Activated CD8-positive, alpha-beta T cell treated with anti-CD3 and anti-CD28 coated beads for 36 hours (primary cell): ENCODE measurements around the gene HOGA1. TPM values are rescaled to one million over a fixed set of nuclear protein-coding genes. Genes with fewer than 3 reads are reported as not detected.

Experiments used
- ATAC-seq: fragments of 200-7000 bp; cut with Tn5 transposase; one replicate; pipeline ENCODE4 v1.10.0; 2021; ENCODE audit warnings: mild to moderate bottlenecking, moderate library complexity
- CTCF ChIA-PET: fragments of 350-600 bp; sonication (Branson Sonifier 250); formaldehyde crosslinking; loops from one replicate; lab custom pipeline; 2021; ENCODE audit warnings: antibody characterized with exemption; lab: Charles Lee
- POLR2A ChIA-PET: fragments of 350-600 bp; sonication (Branson Sonifier 250); formaldehyde crosslinking; loops from one replicate; lab custom pipeline; 2021; ENCODE audit warnings: antibody characterized with exemption; lab: Charles Lee
- DNase-seq: peaks from one replicate; pipeline ENCODE4 v3.0.0-alpha.2; 2020
- H3K27ac Mint-ChIP-seq: one replicate; pipeline ENCODE4 v1.8.0; 2021; ENCODE audit warnings: mild to moderate bottlenecking, mixed read lengths
- H3K27me3 Mint-ChIP-seq: one replicate; pipeline ENCODE4 v1.8.0; 2021; ENCODE audit warnings: mixed read lengths
- H3K36me3 Mint-ChIP-seq: one replicate; pipeline ENCODE4 v1.8.0; 2021; ENCODE audit warnings: low read depth, mixed read lengths
- H3K4me1 Mint-ChIP-seq: one replicate; pipeline ENCODE4 v1.8.0; 2021; ENCODE audit warnings: low read depth, mixed read lengths
- H3K4me3 Mint-ChIP-seq: one replicate; pipeline ENCODE4 v1.8.0; 2021; ENCODE audit warnings: mild to moderate bottlenecking, moderate library complexity, mixed read lengths
- H3K9me3 Mint-ChIP-seq: one replicate; pipeline ENCODE4 v1.8.0; 2021; ENCODE audit warnings: mixed read lengths
- intact Hi-C: fragments of 100-400 bp; cut with micrococcal nuclease; formaldehyde crosslinking; loops from one replicate; pipeline ENCODE4 v1.10.0; 2022
- total RNA-seq, 2 experiments: library from RNA; stranded (reverse); gene quantifications; one replicate each; pipeline ENCODE4 v1.2.3, GENCODE V29; 2021
- TF ChIP-seq, protein P1 (sequence below): fragments of 200-600 bp; IDR thresholded peaks from one replicate; pipeline ENCODE4 v1.8.0; 2022; ENCODE audit warnings: antibody characterized with exemption, mild to moderate bottlenecking

Gene HOGA1
- total RNA-seq, 2 experiments from 2014 or later = not detected

DNA sequence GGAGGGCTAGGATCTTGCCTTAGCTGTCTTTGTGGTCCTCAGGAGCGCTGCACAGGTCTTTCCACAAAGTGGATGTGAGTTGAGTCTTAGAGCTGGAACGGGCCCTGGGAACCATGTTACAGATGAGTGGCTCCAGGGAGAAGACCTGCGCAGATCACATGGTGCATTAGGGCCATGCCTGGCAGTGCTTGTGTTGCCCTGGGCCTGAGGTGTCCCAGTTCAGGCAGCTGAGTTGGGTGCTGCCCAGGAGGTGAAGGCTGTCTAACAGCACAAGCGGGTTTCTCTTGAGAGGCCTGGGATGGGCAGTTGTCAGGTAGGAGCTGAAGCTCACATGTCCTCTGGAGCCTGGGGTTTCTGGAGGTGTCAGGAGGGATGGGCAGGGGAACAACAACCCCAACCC lies 45.4 kb upstream of the HOGA1 start:
- TF ChIP-seq, protein P1, sequence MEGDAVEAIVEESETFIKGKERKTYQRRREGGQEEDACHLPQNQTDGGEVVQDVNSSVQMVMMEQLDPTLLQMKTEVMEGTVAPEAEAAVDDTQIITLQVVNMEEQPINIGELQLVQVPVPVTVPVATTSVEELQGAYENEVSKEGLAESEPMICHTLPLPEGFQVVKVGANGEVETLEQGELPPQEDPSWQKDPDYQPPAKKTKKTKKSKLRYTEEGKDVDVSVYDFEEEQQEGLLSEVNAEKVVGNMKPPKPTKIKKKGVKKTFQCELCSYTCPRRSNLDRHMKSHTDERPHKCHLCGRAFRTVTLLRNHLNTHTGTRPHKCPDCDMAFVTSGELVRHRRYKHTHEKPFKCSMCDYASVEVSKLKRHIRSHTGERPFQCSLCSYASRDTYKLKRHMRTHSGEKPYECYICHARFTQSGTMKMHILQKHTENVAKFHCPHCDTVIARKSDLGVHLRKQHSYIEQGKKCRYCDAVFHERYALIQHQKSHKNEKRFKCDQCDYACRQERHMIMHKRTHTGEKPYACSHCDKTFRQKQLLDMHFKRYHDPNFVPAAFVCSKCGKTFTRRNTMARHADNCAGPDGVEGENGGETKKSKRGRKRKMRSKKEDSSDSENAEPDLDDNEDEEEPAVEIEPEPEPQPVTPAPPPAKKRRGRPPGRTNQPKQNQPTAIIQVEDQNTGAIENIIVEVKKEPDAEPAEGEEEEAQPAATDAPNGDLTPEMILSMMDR = no peak
- Mint-ChIP-seq H3K36me3 (no peaks in the 10 kb centered on the region), H3K9me3 (no peaks in the 10 kb centered on the region), H3K4me1 (peaks cover 21% of the 10 kb centered on the region), H3K27me3 (no peaks in the 10 kb centered on the region), H3K4me3 (no peak overlapping the region), H3K27ac (no peak overlapping the region)
- DNase-seq (no peak), ATAC-seq (no peak)
- intact Hi-C loops = no loop called here
- ChIA-PET POLR2A (no interaction called here), CTCF (interaction anchor here (0.8 to 3.5 kb wide), 2 partner anchors 9 to 14 kb away, joined by 3 to 19 read pairs; no protein-coding TSS in a partner anchor)

DNA sequence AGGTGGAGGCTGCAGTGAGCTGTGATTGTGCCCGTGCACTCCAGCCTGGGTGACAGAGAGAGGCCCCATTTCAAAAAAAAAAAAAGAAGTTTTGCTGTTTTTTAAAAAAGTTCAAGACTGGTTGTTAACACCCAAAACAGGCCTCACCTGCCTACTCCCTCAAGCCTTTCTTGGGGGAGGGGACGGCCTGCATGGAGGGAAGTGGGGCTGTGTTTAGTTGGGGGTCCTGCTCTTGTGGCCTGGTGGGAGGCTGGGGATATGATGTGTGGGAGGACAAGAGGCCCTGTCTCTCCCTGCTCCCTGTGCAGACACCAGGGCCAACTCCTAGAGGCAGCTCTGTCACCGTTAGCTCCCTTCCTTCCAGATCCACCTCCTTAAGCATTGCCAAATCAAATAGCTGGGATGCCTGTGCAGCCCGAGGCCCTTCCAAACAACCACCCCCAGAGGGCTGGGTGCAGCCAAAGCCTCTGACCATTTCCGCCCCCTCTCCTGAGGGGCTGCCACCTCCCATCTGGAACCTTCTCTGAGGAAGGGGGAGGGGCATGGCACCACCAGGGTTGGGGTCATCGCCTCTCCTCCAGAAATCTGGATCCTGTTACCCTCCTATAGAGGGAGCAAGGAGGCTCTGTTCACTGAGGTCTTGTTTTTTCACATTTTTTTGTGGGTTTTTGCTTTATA lies 44.5 kb upstream of the HOGA1 start:
- no peaks in the 10 kb centered on the region for H3K36me3 Mint-ChIP-seq
- H3K27ac Mint-ChIP-seq = no peak overlapping the region
- no peak for DNase-seq
- ATAC-seq = no peak
- no peak overlapping the region for H3K4me3 Mint-ChIP-seq
- no peaks in the 10 kb centered on the region for H3K27me3 Mint-ChIP-seq
- ChIA-PET POLR2A (no interaction called here), CTCF (interaction anchor here (0.6 to 3.5 kb wide), 6 partner anchors 10 to 580 kb away, joined by 3 to 19 read pairs (median 4); no protein-coding TSS in a partner anchor)
- peaks cover 22% of the 10 kb centered on the region for H3K4me1 Mint-ChIP-seq
- TF ChIP-seq, protein P1 = no peak
- intact Hi-C loops = no loop called here
- no peaks in the 10 kb centered on the region for H3K9me3 Mint-ChIP-seq

DNA sequence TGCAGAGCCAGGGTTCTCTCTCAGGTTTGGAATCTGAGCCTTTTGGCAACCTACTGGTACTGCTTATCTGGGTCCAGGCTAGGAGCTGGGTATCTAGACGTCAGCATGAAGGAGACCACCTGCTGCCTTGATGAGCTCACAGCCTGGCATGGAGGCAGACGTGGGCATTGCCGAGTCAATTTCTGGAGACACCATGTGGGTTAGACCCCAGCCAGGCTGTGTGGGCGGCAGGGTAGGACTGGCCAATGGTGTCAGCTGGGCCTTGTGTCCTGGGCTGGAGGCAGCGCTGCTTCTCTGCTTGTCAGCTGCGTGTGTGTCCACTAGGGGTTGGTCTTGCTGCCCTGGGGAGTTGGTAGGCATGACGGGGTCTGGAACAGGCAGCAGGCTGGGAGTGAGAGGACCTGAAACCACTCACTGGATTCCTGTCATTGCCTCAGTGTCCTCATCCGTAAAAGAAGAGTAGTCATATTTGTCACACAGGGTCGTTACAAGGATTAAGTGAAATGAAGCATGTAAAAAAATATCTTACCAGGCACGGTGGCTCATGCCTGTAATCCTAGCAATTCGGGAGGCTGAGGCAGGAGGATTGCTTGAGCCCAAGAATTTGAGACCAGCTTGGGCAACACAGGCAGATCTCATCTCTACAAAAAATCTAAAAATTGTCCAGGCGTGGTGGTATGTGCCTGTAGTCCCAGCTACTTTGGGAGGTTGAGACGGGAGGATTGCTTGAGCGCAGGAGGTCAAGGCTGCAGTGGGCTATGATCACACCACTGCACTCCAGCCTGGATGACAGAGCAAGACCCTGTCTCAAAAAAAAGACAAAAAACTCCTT lies 43.3 kb upstream of the HOGA1 start:
- intact Hi-C loops = no loop called here
- POLR2A ChIA-PET = no interaction called here
- TF ChIP-seq, protein P1 = no peak
- no peaks in the 10 kb centered on the region for H3K27me3 Mint-ChIP-seq
- CTCF ChIA-PET = interaction anchor here (0.6 to 3.5 kb wide), 5 partner anchors 12 to 578 kb away, joined by 3 to 19 read pairs (median 4); no protein-coding TSS in a partner anchor
- no peak overlapping the region for H3K4me3 Mint-ChIP-seq
- H3K27ac Mint-ChIP-seq = no peak overlapping the region
- no peaks in the 10 kb centered on the region for H3K9me3 Mint-ChIP-seq
- H3K4me1 Mint-ChIP-seq = peaks cover 23% of the 10 kb centered on the region
- ATAC-seq = no peak
- H3K36me3 Mint-ChIP-seq = no peaks in the 10 kb centered on the region
- DNase-seq = no peak

DNA sequence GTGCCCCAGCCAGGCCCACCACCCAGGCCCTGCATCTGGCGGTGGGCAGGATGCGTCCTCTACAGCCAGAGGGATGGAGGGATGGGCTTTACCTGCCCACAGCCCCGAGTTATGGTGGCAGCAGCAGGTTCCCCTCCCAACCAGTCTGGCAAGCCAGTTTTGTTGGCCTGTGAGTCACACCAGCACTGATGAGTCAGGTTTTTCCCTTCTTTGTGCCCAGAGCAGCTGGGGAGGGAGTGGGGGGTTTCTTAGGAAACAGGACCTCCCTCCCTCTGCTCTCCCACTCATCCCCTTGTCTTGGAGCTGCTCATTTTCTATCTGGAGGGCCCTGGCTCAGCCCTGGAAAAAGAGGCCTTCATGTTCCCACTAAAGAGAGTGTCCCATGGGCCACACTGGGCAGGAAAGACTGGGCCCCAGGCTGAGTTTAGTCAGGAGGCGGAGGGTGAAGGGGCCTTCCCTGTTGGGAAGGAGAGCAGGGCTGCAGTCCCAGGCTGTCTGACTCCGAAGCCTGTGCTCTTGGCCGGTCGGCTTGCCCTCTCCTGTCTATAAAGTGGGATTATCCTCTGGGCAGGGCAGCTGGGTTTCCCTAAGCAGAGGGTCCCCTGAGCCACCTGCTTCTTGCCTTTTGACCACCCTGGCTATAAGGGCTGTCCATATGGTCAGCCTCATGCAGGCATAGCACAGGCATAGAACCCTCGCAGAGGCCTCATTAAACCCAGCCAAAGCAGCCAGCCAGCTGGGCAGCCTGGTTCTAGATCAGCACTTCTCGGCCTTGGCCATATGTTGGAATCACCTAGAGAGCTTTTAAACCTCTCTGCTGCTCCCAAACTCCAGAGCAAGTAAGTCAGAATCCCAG lies 41.8 kb upstream of the HOGA1 start:
- POLR2A ChIA-PET = interaction anchor here (0.5 to 1.0 kb wide), 3 partner anchors 84 to 95 kb away, joined by 3 read pairs; no protein-coding TSS in a partner anchor
- no peaks in the 10 kb centered on the region for H3K36me3 Mint-ChIP-seq
- DNase-seq (peak; percentile 63), ATAC-seq (peak; percentile 63)
- no peak overlapping the region for H3K4me3 Mint-ChIP-seq
- CTCF ChIA-PET = interaction anchor here (0.9 to 2.0 kb wide), 2 partner anchors 8 to 12 kb away, joined by 3 to 5 read pairs; no protein-coding TSS in a partner anchor
- H3K4me1 Mint-ChIP-seq = peaks cover 23% of the 10 kb centered on the region
- TF ChIP-seq, protein P1 = no peak
- H3K27me3 Mint-ChIP-seq = no peaks in the 10 kb centered on the region
- intact Hi-C loops = no loop called here
- no peaks in the 10 kb centered on the region for H3K9me3 Mint-ChIP-seq
- peak overlapping the region; percentile 61 for H3K27ac Mint-ChIP-seq
